IMR-90 (cell line): Measurements from ENCODE around the gene TEK.

Source experiments
- BHLHE40 ChIP-seq: fragments of 150-350 bp; IDR thresholded peaks from 2 replicates; pipeline ENCODE4 v1.6.1; 2016; ENCODE audit warnings: mild to moderate bottlenecking, low read depth, low read length
- CTCF ChIP-seq: conservative IDR thresholded peaks from 2 replicates; pipeline ENCODE4 v1.5.1; 2012; ENCODE audit warnings: mild to moderate bottlenecking, low read depth, low read length, improper control_type of control experiment
- FOS ChIP-seq: fragments of 150-350 bp; IDR thresholded peaks from 2 replicates; pipeline ENCODE4 v1.6.1; 2016; ENCODE audit warnings: low read depth, low read length
- MXI1 ChIP-seq: IDR thresholded peaks from 2 replicates; pipeline ENCODE4 v1.6.1; 2012; ENCODE audit warnings: low read depth, mild to moderate bottlenecking, low read length, moderate library complexity, borderline replicate concordance
- POLR2A ChIP-seq: IDR thresholded peaks from 2 replicates; pipeline ENCODE4 v1.6.1; 2012; ENCODE audit warnings: mild to moderate bottlenecking, low read depth, low read length
- RAD21 ChIP-seq: IDR thresholded peaks from 2 replicates; pipeline ENCODE4 v1.6.1; 2012; ENCODE audit warnings: low read length, improper control_type of control experiment
- RFX5 ChIP-seq: IDR thresholded peaks from 2 replicates; pipeline ENCODE4 v1.8.0; 2012; ENCODE audit warnings: low read depth, mild to moderate bottlenecking, low read length, moderate library complexity
- SMC3 ChIP-seq: fragments of 150-350 bp; IDR thresholded peaks from 2 replicates; pipeline ENCODE4 v1.6.1; 2016; ENCODE audit warnings: low read depth, mild to moderate bottlenecking, antibody characterized with exemption, low read length, moderate library complexity
- USF2 ChIP-seq: fragments of 150-350 bp; IDR thresholded peaks from 2 replicates; pipeline ENCODE4 v1.6.1; 2017; ENCODE audit warnings: mild to moderate bottlenecking, antibody characterized with exemption, low read length, low read depth

DNA sequence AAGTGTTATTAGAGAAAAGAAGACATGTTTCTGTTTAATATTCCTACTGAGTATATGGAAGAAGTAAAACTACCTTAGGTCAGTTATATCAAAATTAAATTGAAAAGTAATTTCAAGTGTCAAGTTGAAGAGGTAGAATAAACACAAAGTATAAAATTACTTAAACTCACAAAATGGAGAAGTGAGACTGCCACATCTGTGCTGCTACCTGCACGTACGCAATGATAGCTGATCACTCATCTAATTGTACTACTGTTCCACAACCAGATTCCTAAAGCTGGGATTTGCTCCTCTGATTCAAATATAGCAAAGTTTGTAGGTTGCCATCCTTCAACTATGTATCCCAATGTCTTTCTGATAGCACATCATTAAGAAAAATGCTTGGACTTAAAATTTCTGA lies 163.1 kb downstream of the TEK start:
- TF ChIP-seq CTCF = no peak
- TF ChIP-seq SMC3 = no peak
- TF ChIP-seq RAD21 = no peak
- no peak for TF ChIP-seq BHLHE40
- no peak for TF ChIP-seq FOS
- no peak for TF ChIP-seq RFX5
- no peak for TF ChIP-seq USF2
- no peak for TF ChIP-seq POLR2A
- no peak for TF ChIP-seq MXI1
